Vagina (tissue), 2 donors: Measurements from ENCODE around the gene LRPPRC. TPM values are rescaled to one million over a fixed set of nuclear protein-coding genes. Genes with fewer than 3 reads are reported as not detected.
"Not testable (repeated sequence)": the region's sequence is repeated elsewhere in the genome, so short reads cannot be mapped to it uniquely, and the experiment has no call there.

ENCODE experiments used
- DNase-seq, 2 donors: peaks; one replicate each; pipeline ENCODE4 v3.0.0-alpha.2; 2017; ENCODE audit errors: extremely low spot score in 2 of 2
- H3K27ac ChIP-seq: fragments of 200-600 bp; sonication (generic); one replicate; pipeline ENCODE4 v1.5.1; 2019
- H3K27me3 ChIP-seq: fragments of 200-600 bp; sonication (generic); one replicate; pipeline ENCODE4 v1.5.1; 2019
- H3K36me3 ChIP-seq, 2 donors: fragments of 200-600 bp; sonication (generic); one replicate each; pipeline ENCODE4 v1.5.1; 2017 to 2019
- H3K4me1 ChIP-seq: fragments of 200-600 bp; sonication (generic); one replicate; pipeline ENCODE4 v1.5.1; 2019
- H3K4me3 ChIP-seq, 2 donors: fragments of 200-600 bp; sonication (generic); 1 replicate in 1 of 2; 2 replicates in 1 of 2; pipeline ENCODE4 v1.5.1; 2016 to 2019
- H3K9me3 ChIP-seq: fragments of 200-600 bp; sonication (generic); one replicate; pipeline ENCODE4 v1.5.1; 2019
- CTCF ChIP-seq, 3 experiments: fragments of 450-650 bp in 2 of 3; fragments of 200-600 bp in 1 of 3; sonication (generic) in 1 of 3; IDR thresholded peaks; one replicate each; pipeline ENCODE4 v1.5.1; 2017 to 2019; ENCODE audit warnings: antibody characterized with exemption in 3 of 3, mild to moderate bottlenecking in 2 of 3, moderate library complexity in 2 of 3
- POLR2A ChIP-seq, 2 donors: fragments of 450-650 bp; IDR thresholded peaks; one replicate each; pipeline ENCODE4 v1.6.1; 2017; ENCODE audit warnings: antibody characterized with exemption in 2 of 2, mild to moderate bottlenecking in 2 of 2, moderate library complexity in 2 of 2
- POLR2AphosphoS5 ChIP-seq, 2 donors: sonication (generic); formaldehyde crosslinking; IDR thresholded peaks; one replicate each; pipeline ENCODE4 v1.9.0; 2017; ENCODE audit warnings: antibody characterized with exemption in 2 of 2, mild to moderate bottlenecking in 2 of 2, low read depth in 1 of 2; ENCODE audit not compliant: insufficient read depth in 1 of 2
- intact Hi-C: fragments of 100-400 bp; cut with DNase I; formaldehyde crosslinking; loops from one replicate; pipeline ENCODE4 v1.15.1; 2023
- total RNA-seq: library from RNA; depleted of rRNA; stranded (reverse); fragments of >200 nt; gene quantifications from one replicate; pipeline ENCODE4 v1.2.3, GENCODE V29; 2016

The LRPPRC gene
- total RNA-seq, 1 donor from 2014 or later: 35.4 TPM

GRCh38 chr2:44037221-44037620 is 41.4 kb upstream of the LRPPRC start:
- Histone ChIP-seq H3K27me3 (no peaks in the 10 kb centered on the region), H3K27ac (no peak overlapping the region), H3K9me3 (no peaks in the 10 kb centered on the region), H3K4me3 (no peak overlapping the region), H3K36me3 (no peaks in the 10 kb centered on the region), H3K4me1 (no peaks in the 10 kb centered on the region)
- intact Hi-C loops: no loop called here
- TF ChIP-seq CTCF (IDR thresholded peaks at IDR 0.05): no peak
- TF ChIP-seq POLR2AphosphoS5 (IDR thresholded peaks at IDR 0.05; ENCODE audit: insufficient read depth in 1 of 2, low read depth in 1 of 2): no peak
- TF ChIP-seq POLR2A (IDR thresholded peaks at IDR 0.05): no peak
- no peak for DNase-seq

GRCh38 chr2:44033947-44034346 is 38.2 kb upstream of the LRPPRC start:
- Histone ChIP-seq H3K9me3 (no peaks in the 10 kb centered on the region), H3K27ac (no peak overlapping the region), H3K27me3 (no peaks in the 10 kb centered on the region), H3K36me3 (no peaks in the 10 kb centered on the region), H3K4me3 (no peak overlapping the region), H3K4me1 (no peaks in the 10 kb centered on the region)
- intact Hi-C loops: no loop called here
- TF ChIP-seq CTCF (IDR thresholded peaks at IDR 0.05): no peak
- no peak for TF ChIP-seq POLR2AphosphoS5 (IDR thresholded peaks at IDR 0.05; ENCODE audit: insufficient read depth in 1 of 2, low read depth in 1 of 2)
- TF ChIP-seq POLR2A (IDR thresholded peaks at IDR 0.05): no peak
- no peak for DNase-seq

- H3K4me1 ChIP-seq, H3K27ac ChIP-seq, intact Hi-C loops, H3K9me3 ChIP-seq, H3K36me3 ChIP-seq, H3K27me3 ChIP-seq, H3K4me3 ChIP-seq, DNase-seq: not testable (repeated sequence)
Observed at GRCh38 chr2:44027076-44027475, 31.3 kb upstream of the LRPPRC start.

GRCh38 chr2:44016282-44016681 is 20.5 kb upstream of the LRPPRC start:
- no peak overlapping the region for H3K27ac ChIP-seq
- no peaks in the 10 kb centered on the region for H3K27me3 ChIP-seq
- H3K4me1 ChIP-seq: no peaks in the 10 kb centered on the region
- H3K9me3 ChIP-seq: no peaks in the 10 kb centered on the region
- intact Hi-C loops: no loop called here
- TF ChIP-seq POLR2AphosphoS5 (IDR thresholded peaks at IDR 0.05; ENCODE audit: insufficient read depth in 1 of 2, low read depth in 1 of 2) (no peak), POLR2A (IDR thresholded peaks at IDR 0.05) (no peak), CTCF (IDR thresholded peaks at IDR 0.05) (no peak)
- no peaks in the 10 kb centered on the region for H3K36me3 ChIP-seq
- no peak for DNase-seq
- H3K4me3 ChIP-seq: no peak overlapping the region

GRCh38 chr2:44015239-44015638 is 19.4 kb upstream of the LRPPRC start:
- no peak overlapping the region for H3K4me3 ChIP-seq
- no peak for TF ChIP-seq CTCF (IDR thresholded peaks at IDR 0.05)
- TF ChIP-seq POLR2AphosphoS5 (IDR thresholded peaks at IDR 0.05; ENCODE audit: insufficient read depth in 1 of 2, low read depth in 1 of 2): no peak
- TF ChIP-seq POLR2A (IDR thresholded peaks at IDR 0.05): no peak
- H3K36me3 ChIP-seq: no peaks in the 10 kb centered on the region
- no peak for DNase-seq
- intact Hi-C loops: no loop called here
- no peaks in the 10 kb centered on the region for H3K27me3 ChIP-seq
- no peak overlapping the region for H3K27ac ChIP-seq
- H3K4me1 ChIP-seq: no peaks in the 10 kb centered on the region
- H3K9me3 ChIP-seq: no peaks in the 10 kb centered on the region

GRCh38 chr2:44013205-44013604 is 17.4 kb upstream of the LRPPRC start:
- H3K4me1 ChIP-seq, H3K9me3 ChIP-seq, H3K36me3 ChIP-seq, intact Hi-C loops, H3K27me3 ChIP-seq, H3K4me3 ChIP-seq, DNase-seq, H3K27ac ChIP-seq: not testable (repeated sequence)
